KMS-11 (cell line): ENCODE data around the gene ACOXL.

Experiments
- H2AFZ ChIP-seq: fragments of 200-600 bp; sonication (generic); 2 replicates; pipeline ENCODE4 v1.6.1; 2016; ENCODE audit warnings: antibody characterized with exemption, mixed run types, low read depth
- H3K27ac ChIP-seq: fragments of 200-600 bp; sonication (generic); 2 replicates; pipeline ENCODE4 v1.6.1; 2016; ENCODE audit warnings: mild to moderate bottlenecking, mixed run types
- H3K27me3 ChIP-seq: fragments of 200-600 bp; sonication (generic); 2 replicates; pipeline ENCODE4 v1.6.1; 2017; ENCODE audit warnings: mild to moderate bottlenecking, low read depth, mixed run types, moderate library complexity; ENCODE audit not compliant: insufficient read depth
- H3K36me3 ChIP-seq: fragments of 200-600 bp; sonication (generic); 2 replicates; pipeline ENCODE4 v1.6.1; 2017; ENCODE audit warnings: mild to moderate bottlenecking, mixed run types; ENCODE audit not compliant: insufficient read depth
- H3K4me1 ChIP-seq: fragments of 200-600 bp; sonication (generic); 2 replicates; pipeline ENCODE4 v1.6.1; 2016; ENCODE audit warnings: mild to moderate bottlenecking, low read depth, mixed run types; ENCODE audit not compliant: poor library complexity, severe bottlenecking
- H3K4me2 ChIP-seq: fragments of 200-600 bp; sonication (generic); 2 replicates; pipeline ENCODE4 v1.7.0; 2016; ENCODE audit warnings: mild to moderate bottlenecking, mixed run types
- H3K4me3 ChIP-seq: fragments of 200-600 bp; sonication (generic); IDR thresholded peaks from 2 replicates; pipeline ENCODE4 v1.6.1; 2017; ENCODE audit warnings: low read depth, low read length, mixed read lengths; ENCODE audit not compliant: insufficient read depth
- H3K79me2 ChIP-seq: fragments of 200-600 bp; sonication (generic); 2 replicates; pipeline ENCODE4 v1.6.1; 2016; ENCODE audit warnings: low read depth, mixed run types; ENCODE audit not compliant: insufficient read depth
- H3K9ac ChIP-seq: fragments of 200-600 bp; sonication (generic); 2 replicates; pipeline ENCODE4 v1.6.1; 2016; ENCODE audit warnings: mild to moderate bottlenecking, mixed run types
- H4K20me1 ChIP-seq: fragments of 200-600 bp; sonication (generic); 2 replicates; pipeline ENCODE4 v1.6.1; 2016; ENCODE audit warnings: mild to moderate bottlenecking, mixed run types; ENCODE audit not compliant: insufficient read depth
- CTCF ChIP-seq: fragments of 200-600 bp; sonication (generic); conservative IDR thresholded peaks from 2 replicates; pipeline ENCODE4 v1.6.1; 2017; ENCODE audit warnings: low read depth, mild to moderate bottlenecking, antibody characterized with exemption, low read length, moderate library complexity, mixed read lengths

Gene ACOXL

GRCh38 chr2:110904116-110904778 lies 171.9 kb downstream of the ACOXL start:
- TF ChIP-seq CTCF, result no peak
- no peak overlapping the region for H3K27ac ChIP-seq
- no peak overlapping the region for H2AFZ ChIP-seq
- H3K27me3 ChIP-seq, result no peaks in the 10 kb centered on the region
- H3K4me3 ChIP-seq, result no peak overlapping the region
- no peaks in the 10 kb centered on the region for H4K20me1 ChIP-seq
- peaks cover 1% of the 10 kb centered on the region for H3K4me1 ChIP-seq
- no peak overlapping the region for H3K4me2 ChIP-seq
- no peak overlapping the region for H3K9ac ChIP-seq
- H3K36me3 ChIP-seq, result no peaks in the 10 kb centered on the region
- H3K79me2 ChIP-seq, result no peaks in the 10 kb centered on the region

- Histone ChIP-seq H4K20me1 (no peaks in the 10 kb centered on the region), H3K9ac (no peak overlapping the region), H3K79me2 (no peaks in the 10 kb centered on the region), H3K4me3 (no peak overlapping the region), H2AFZ (no peak overlapping the region), H3K36me3 (no peaks in the 10 kb centered on the region), H3K4me1 (peaks cover 5% of the 10 kb centered on the region), H3K27ac (no peak overlapping the region), H3K27me3 (no peaks in the 10 kb centered on the region), H3K4me2 (no peak overlapping the region)
- no peak for TF ChIP-seq CTCF
Measured at GRCh38 chr2:110904779-110905148, 172.4 kb downstream of the ACOXL start.

GRCh38 chr2:110905217-110905616 lies 172.8 kb downstream of the ACOXL start:
- Histone ChIP-seq H3K36me3 (no peaks in the 10 kb centered on the region), H2AFZ (no peak overlapping the region), H3K4me2 (no peak overlapping the region), H3K79me2 (no peaks in the 10 kb centered on the region), H3K9ac (no peak overlapping the region), H3K4me1 (peaks cover 10% of the 10 kb centered on the region), H3K4me3 (no peak overlapping the region), H3K27ac (no peak overlapping the region), H4K20me1 (no peaks in the 10 kb centered on the region), H3K27me3 (no peaks in the 10 kb centered on the region)
- TF ChIP-seq CTCF, result no peak

- H3K36me3 ChIP-seq, result no peaks in the 10 kb centered on the region
- H3K27me3 ChIP-seq, result no peaks in the 10 kb centered on the region
- no peak overlapping the region for H3K4me3 ChIP-seq
- H2AFZ ChIP-seq, result no peak overlapping the region
- H3K27ac ChIP-seq, result no peak overlapping the region
- no peaks in the 10 kb centered on the region for H3K79me2 ChIP-seq
- no peak overlapping the region for H3K9ac ChIP-seq
- H3K4me2 ChIP-seq, result no peak overlapping the region
- H3K4me1 ChIP-seq, result peaks cover 18% of the 10 kb centered on the region
- no peak for TF ChIP-seq CTCF
- H4K20me1 ChIP-seq, result no peaks in the 10 kb centered on the region
Measured at GRCh38 chr2:110906613-110907298, 174.4 kb downstream of the ACOXL start.
